Right renal pelvis (tissue), 4 donors: ENCODE results near the gene CLEC18A. TPM values are rescaled to one million over a fixed set of nuclear protein-coding genes. Genes with fewer than 3 reads are reported as not detected.
"Not testable (repeated sequence)": the region's sequence is repeated elsewhere in the genome, so short reads cannot be mapped to it uniquely, and the experiment has no call there.

Source experiments
- DNase-seq, 4 donors: peaks; one replicate each; pipeline ENCODE4 v3.0.0-alpha.2; 2013; ENCODE audit warnings: low read depth in 4 of 4, low spot score in 3 of 4, missing footprints in 1 of 4
- polyA plus RNA-seq, 4 donors: library from polyadenylated mRNA; unstranded; fragments of 120-200 nt; gene quantifications; one replicate each; pipeline ENCODE4 v1.2.1, GENCODE V29; 2013; ENCODE audit not compliant: insufficient read length in 4 of 4

CLEC18A gene
- polyA plus RNA-seq, 4 donors, result 58.1 to 93.1 (median 62.5) TPM

DNA sequence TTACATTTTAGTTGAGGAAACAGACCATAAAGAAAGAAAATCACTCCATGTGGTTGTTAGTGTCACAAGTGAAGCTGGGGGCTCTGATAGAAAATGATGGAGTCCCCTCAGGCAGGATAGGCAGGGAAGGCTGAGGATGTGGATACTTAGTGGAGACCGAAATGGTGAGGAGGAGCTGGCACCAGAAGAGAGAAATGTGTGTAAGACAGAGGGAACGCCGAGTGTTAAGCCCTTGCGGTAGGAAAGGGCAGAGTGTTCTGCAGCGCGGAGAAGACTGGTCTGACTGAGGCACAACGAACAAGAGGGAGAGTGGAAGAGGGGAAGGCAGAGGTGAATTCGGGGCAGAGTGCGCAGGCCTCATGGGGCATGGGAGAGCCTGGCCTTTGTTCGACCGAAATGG, 61.2 kb downstream of the CLEC18A start:
- not testable (repeated sequence) for DNase-seq

DNA sequence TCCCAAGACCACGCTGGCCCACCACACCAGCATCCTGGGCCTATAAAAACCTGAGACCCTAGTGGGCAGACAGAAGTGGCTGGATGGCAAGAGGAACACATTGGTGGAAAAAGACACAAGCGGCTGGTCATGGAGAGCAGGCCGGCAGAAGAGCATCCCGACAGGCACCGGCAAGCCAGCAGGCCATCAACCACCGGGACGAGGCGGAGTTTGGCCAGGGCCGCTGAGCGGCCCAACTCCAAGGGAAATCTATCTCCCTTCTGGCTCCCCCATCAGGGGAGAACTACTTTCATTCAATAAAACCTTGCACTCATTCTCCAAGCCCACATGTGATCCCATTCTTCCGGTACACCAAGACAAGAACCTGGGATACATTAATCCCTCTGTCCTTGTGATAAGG, 61.8 kb downstream of the CLEC18A start:
- DNase-seq, result not testable (repeated sequence)

Other genes with a start within 250 kb of the CLEC18A start
- 10 to 100 TPM; 26.6 to 28.2 (median 27.7) TPM for gene NQO1, start 224.8 kb upstream of the CLEC18A start, polyA plus RNA-seq
- 10 to 100 TPM; 64.6 to 70.4 (median 67.2) TPM for gene NOB1, start 196.4 kb upstream of the CLEC18A start, polyA plus RNA-seq
- 10 to 100 TPM; 40.0 to 48.2 (median 43.1) TPM for gene WWP2, start 189.0 kb upstream of the CLEC18A start, polyA plus RNA-seq
- gene PDPR, start 163.0 kb downstream of the CLEC18A start, polyA plus RNA-seq, result 10 to 100 TPM; 26.7 to 49.5 (median 36.4) TPM
- gene CLEC18C, start 222.5 kb downstream of the CLEC18A start, polyA plus RNA-seq, result 10 to 100 TPM; 43.0 to 76.2 (median 49.4) TPM